GM21515 (cell line): ENCODE results near the gene PLCL2.
"Not testable (repeated sequence)": the region's sequence is repeated elsewhere in the genome, so short reads cannot be mapped to it uniquely, and the experiment has no call there.

Experiments used
- ATAC-seq: cut with Tn5 transposase; IDR thresholded peaks from one replicate; pipeline ENCODE4 v1.9.1; 2021; ENCODE audit not compliant: unreplicated experiment

PLCL2 gene

GRCh38 chr3:17065881-17066280, 181.1 kb downstream of the PLCL2 start:
- no peak for ATAC-seq

DNA sequence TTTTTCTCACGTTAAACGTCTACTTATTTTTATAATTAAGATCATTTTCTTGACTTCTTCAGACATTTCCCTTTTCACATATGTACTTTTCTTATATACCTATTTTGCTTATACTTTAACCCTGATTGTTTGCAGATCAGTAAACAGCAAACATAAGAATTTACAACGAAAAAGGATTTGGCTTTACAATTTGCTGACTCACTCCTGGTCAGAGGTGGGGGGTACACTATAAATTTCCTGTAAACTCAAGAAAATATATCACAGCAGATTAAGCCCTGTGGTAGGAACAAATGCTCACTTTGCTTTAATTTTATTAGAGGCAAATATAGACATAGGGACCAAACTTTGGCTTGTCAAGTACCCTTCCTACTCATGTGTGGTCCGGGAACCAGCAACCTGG, 185.0 kb downstream of the PLCL2 start:
- ATAC-seq = no peak

GRCh38 chr3:17070161-17070959, 185.6 kb downstream of the PLCL2 start:
- ATAC-seq = no peak

DNA sequence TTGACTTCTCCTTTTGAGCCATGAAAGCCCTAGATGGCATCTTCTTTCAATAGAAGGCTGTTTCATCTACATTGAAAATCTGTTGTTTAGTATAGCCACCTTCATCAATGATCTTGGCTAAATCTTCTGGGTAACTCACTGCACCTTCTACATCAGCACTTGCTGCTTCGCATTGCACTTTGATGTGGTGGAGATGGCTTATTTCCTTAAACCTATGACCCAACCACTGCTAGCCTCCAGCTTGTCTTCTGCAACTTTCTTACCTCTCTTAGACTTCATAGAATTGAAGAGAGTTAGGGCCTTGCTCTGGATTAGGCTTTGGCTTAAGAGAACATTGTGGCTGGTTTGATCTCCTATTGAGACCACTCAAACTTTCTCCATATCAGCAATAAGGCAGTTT, 189.8 kb downstream of the PLCL2 start:
- ATAC-seq = no peak

- ATAC-seq = no peak
These were observed 190.6 kb downstream of the PLCL2 start for GRCh38 chr3:17075358-17075757.

- no peak for ATAC-seq
These were observed 191.2 kb downstream of the PLCL2 start for GRCh38 chr3:17075907-17076306.

DNA sequence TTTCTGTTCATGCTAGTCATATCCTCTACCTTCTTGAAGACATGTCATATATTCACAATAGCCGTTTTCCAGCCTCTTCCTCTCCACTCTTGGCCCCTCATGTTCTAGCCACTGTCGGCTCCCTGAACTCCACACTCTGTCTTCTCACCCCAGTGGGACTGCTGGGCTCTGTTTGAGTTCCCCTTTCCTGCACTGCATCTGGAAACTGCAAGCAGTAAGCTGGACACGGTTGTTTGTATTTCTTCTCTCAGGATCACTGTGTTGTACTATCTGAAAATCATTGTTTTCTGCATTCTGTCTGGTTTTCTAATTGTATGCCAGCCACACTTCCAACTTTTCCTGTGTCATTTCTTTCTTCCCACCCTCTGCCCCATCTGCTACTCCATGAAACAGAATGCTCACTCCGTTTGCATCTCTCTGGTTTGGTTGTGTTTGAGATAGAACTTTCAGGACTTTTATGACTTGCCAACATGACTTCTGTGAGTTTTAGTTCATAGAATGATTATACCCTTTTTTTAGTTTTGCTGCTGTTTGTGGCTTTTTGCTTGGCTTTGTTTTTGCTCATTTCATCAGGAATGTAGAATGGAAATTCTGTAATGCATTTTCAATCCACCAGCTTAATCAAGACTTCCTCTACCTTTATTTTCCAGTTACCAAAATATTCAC, 192.3 kb downstream of the PLCL2 start:
- no peak for ATAC-seq

DNA sequence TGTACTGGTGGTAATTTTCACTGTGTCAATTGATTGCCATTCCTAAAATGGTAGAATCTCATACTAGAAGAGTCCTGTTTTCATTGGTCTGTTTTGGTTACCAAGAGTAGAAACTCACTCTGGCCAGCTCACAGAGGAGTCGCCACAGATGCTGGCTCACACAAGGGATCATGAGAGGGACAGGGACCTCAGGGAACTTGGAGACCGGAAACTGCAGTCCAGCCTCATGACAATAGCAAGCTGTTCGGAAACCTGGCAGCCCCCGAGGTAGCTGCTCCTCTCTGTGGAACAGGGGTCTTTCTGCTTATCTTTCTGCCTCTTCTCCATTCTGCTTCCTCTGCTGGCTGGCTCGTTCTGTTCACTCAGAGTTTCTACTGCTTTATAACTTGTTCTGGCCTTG, 192.9 kb downstream of the PLCL2 start:
- ATAC-seq = no peak

DNA sequence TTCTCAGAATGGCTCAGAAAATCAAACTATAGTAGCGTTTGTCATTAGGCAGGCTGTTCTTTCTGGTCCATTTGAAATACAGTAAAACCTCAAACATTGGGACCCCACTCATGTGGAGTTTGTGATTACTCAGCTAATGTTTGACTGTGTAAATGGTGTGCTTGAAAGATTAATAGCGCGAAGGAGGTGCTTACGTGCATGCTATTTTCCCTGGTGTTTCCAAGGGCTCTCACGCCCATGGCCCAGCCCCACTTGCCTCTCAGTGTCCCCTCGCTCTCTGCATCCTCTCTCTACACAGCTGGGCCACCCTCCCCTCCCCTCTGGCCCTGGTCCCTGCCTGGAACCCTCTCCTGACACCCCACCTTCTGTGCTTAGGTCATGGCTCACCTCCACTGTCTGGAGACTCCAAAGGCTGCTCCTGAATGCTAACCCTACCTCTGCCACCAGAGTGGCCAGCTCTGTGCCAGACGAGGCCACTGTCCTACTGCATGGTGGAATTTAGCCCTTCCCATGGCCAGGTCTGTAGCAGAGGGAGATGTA, 194.2 kb downstream of the PLCL2 start:
- no peak for ATAC-seq

DNA sequence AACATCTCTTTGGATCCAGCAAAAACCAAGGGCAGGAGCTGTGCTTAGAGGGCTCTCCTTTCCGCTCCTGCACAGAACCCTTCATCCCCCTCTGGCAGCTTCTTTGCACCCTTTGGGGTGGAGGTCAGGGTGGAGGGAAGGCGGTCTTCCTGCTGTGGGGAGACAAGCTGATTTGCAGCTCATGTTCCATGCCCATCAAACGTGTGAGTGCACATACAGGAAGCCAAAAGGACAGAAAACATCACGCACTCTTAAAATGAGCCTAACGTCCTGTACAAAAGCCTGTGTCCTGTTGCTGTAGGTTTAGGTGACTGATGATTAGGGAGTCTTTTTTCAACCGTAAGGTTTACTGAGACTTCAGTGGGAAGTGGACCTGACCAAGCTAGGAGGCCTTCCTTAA, 195.2 kb downstream of the PLCL2 start:
- no peak for ATAC-seq

GRCh38 chr3:17081520-17081919, 196.8 kb downstream of the PLCL2 start:
- no peak for ATAC-seq

- ATAC-seq = no peak
These were observed 202.8 kb downstream of the PLCL2 start for GRCh38 chr3:17087509-17087908.

GRCh38 chr3:17088017-17088416, 203.3 kb downstream of the PLCL2 start:
- ATAC-seq = no peak

DNA sequence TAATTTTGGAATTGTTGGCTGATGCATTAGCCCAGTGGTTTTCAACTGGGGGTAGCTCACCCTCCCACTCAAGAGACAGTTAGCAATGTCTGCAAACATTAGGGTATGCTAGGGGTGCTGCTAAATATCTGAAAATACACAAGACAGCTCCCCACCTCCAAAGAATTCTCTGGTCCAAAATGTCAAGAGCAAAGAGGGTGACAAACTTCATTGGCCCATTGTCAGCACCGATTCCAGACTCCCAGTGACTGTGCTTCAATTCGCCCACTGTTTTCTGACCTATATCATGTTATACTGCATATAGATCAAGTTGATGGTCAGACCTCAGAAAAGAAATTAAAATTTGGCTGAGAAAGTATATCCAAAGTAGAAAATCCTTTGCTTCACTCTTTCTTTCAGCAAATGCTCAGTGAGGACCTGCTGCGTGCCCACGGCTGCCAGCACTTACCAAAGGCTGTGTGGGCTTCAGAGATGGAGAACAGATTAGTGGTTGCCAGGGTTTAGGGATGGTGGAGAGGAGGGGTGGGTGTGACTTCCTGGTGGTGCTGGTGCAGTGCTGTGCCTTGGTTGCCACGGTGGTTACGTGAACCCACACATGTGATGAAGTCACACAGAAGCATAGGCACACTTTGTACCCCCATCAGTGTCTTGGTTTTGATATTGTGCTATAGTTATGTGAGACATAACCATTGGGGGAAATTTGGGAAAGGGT, 204.0 kb downstream of the PLCL2 start:
- no peak for ATAC-seq

GRCh38 chr3:17089314-17089700, 204.6 kb downstream of the PLCL2 start:
- no peak for ATAC-seq

DNA sequence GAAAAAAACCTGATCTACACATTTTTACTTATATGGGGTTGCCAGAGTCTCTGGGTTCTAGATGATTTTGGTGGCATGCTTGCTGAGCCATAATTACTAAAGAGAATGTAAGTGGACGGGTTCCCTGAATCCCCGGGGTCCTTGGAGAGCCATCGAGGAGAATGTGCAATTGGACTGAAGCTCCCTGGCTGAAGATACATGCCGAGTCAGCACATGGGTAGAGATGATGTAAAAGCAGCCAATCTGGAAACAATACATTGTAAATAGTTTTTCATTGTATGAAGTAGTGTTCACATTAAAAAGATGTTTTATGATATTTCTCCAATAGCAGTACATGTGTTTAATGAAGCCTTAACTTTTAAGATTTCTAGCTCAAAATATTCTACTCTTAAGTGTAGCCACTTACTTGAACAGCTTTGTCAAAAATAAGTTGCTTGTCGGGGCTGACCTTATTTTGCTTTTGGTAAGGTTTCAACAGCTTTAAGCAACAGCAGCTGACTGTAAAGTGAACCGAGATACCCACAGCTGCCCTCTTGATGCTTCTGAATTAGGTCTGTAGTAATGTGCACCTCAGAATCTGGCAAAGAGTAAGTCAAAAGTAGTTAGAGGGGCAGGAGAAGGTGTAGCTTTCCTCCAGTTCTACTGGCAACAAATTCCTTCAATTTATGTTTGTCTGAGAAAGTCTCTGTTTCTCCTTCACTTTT, 205.7 kb downstream of the PLCL2 start:
- no peak for ATAC-seq

GRCh38 chr3:17091910-17092582, 207.3 kb downstream of the PLCL2 start:
- no peak for ATAC-seq

DNA sequence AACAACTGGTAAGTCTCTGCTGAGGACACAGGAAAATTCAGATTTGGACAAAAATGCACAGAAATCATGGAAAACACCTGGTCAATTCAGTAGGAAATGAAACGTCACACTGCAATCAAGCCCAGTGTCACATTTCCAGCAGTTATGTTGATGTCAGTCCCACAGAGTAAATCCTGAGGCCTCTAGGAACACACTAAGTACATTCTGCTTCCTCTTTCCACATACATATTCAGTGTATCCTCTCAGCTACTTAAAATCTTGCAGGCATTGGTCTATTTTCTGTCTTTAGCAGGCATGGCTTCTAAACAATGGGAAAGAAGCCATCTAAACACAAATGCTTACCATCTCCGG, 207.8 kb downstream of the PLCL2 start:
- ATAC-seq = no peak

DNA sequence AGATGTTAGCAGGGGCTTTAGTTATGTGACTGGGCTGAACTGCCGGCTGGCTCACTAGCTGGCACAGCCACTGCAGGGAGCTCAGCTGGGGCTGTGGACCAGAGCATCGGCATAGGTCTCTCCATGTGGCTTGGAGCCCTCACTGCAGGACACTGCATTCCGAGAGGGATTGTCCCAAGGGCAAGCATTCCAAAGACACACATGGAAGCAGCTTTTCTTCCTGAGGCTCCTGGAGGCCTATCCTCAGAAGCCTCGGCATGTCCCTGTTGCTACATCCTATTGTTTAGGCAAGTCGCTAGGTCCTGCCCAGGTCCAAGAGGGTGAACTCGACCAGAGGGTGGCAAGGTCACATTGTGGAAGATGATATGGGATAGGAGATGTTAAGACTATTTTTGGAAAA, 209.8 kb downstream of the PLCL2 start:
- no peak for ATAC-seq

DNA sequence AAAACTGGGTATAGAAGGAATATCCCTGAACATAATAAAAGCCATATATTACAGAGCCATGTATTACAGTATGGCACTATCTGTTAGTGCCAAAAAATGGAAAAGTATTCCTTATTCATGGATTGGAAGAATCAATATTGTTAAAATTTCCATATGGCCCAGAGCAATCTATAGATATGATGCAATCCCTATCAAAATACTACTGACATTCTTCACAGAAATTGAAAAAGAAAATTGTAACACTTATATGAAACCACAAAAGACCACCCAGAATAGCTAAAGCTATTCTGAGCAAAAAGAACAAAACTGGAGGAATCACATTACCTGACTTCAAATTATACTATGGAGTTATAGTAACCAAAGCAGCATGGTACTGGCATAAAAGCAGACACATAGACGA, 218.8 kb downstream of the PLCL2 start:
- ATAC-seq = no peak

DNA sequence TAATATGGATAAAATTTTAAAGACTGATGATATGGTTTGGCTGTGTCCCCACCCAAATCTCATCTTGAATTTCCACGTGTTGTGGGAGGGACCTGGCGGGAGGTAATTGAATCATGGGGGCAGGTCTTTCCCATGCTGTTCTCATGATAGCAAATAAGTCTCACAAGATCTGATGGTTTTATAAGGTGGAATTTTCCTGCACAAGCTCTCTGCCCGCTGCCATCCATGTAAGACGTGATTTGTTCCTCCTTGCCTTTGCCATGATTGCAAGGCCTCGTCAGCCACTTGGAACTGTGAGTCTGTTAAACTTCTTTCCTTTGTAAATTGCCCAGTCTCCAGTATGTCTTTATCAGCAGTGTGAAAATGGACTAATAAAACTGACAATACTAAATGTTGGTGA, 222.0 kb downstream of the PLCL2 start:
- ATAC-seq = not testable (repeated sequence)
